HepG2 (cell line): Measurements from ENCODE around the gene P4HTM. TPM values are rescaled to one million over a fixed set of nuclear protein-coding genes. Genes with fewer than 3 reads are reported as not detected.

Experiments
- ARHGAP35 ChIP-seq: sonication (generic); formaldehyde crosslinking; IDR thresholded peaks from 2 replicates; pipeline ENCODE4 v1.9.0; 2022; ENCODE audit warnings: mild to moderate bottlenecking, inconsistent platforms, moderate library complexity, missing genetic modification reagents, borderline replicate concordance
- CREB1 ChIP-seq, 2 experiments: fragments of 450-650 bp in 1 of 2; IDR thresholded peaks; 2 replicates each; pipeline ENCODE4 v1.6.1; 2016 to 2017; ENCODE audit warnings: control low read depth in 1 of 2, mild to moderate bottlenecking in 1 of 2, missing compliant biosample characterization in 1 of 2, missing genetic modification characterization in 1 of 2
- KAT7 ChIP-seq: IDR thresholded peaks from 2 replicates; pipeline ENCODE4 v1.6.1; 2018; ENCODE audit warnings: borderline replicate concordance, missing compliant biosample characterization
- KDM2A ChIP-seq: sonication (generic); formaldehyde crosslinking; IDR thresholded peaks from 2 replicates; pipeline ENCODE4 v1.4.0; 2020; ENCODE audit warnings: low read depth, missing genetic modification reagents, borderline replicate concordance
- NAIF1 ChIP-seq: sonication (generic); formaldehyde crosslinking; IDR thresholded peaks from 2 replicates; pipeline ENCODE4 v1.5.0; 2020; ENCODE audit warnings: mild to moderate bottlenecking, missing genetic modification reagents, borderline replicate concordance
- SAFB2 ChIP-seq: sonication (generic); formaldehyde crosslinking; IDR thresholded peaks from 2 replicates; pipeline ENCODE4 v1.5.1; 2020; ENCODE audit warnings: missing genetic modification reagents, low read depth, mild to moderate bottlenecking, borderline replicate concordance
- SNAI1 ChIP-seq: sonication (generic); formaldehyde crosslinking; IDR thresholded peaks from 2 replicates; pipeline ENCODE4 v1.5.0; 2020; ENCODE audit warnings: mild to moderate bottlenecking, missing genetic modification reagents, borderline replicate concordance
- TCF12 ChIP-seq, 2 experiments: fragments of 450-650 bp in 1 of 2; sonication (generic) in 1 of 2; formaldehyde crosslinking in 1 of 2; IDR thresholded peaks; 2 replicates each; pipeline versions ENCODE4 v1.6.1 to v1.8.0; 2017 to 2022; ENCODE audit warnings: antibody characterized with exemption in 1 of 2, mild to moderate bottlenecking in 1 of 2, missing genetic modification reagents in 1 of 2, moderate library complexity in 1 of 2
- ZBTB20 ChIP-seq: sonication (generic); formaldehyde crosslinking; IDR thresholded peaks from 2 replicates; pipeline ENCODE4 v1.8.1; 2023; ENCODE audit warnings: missing genetic modification reagents, low read depth, mild to moderate bottlenecking, borderline replicate concordance
- ZFP82 ChIP-seq: sonication (generic); formaldehyde crosslinking; IDR thresholded peaks from 2 replicates; pipeline ENCODE4 v1.5.1; 2020; ENCODE audit warnings: mild to moderate bottlenecking, missing genetic modification reagents, borderline replicate concordance
- ZKSCAN8 ChIP-seq: IDR thresholded peaks from 2 replicates; pipeline ENCODE4 v1.6.1; 2016; ENCODE audit warnings: borderline replicate concordance, missing genetic modification reagents, missing compliant biosample characterization
- ZNF367 ChIP-seq: sonication (generic); formaldehyde crosslinking; IDR thresholded peaks from 2 replicates; pipeline ENCODE4 v1.4.0; 2020; ENCODE audit warnings: missing genetic modification reagents, borderline replicate concordance
- ZNF616 ChIP-seq: sonication (generic); formaldehyde crosslinking; IDR thresholded peaks from 2 replicates; pipeline ENCODE4 v1.5.0; 2020; ENCODE audit warnings: low read depth, mild to moderate bottlenecking, missing genetic modification reagents
- ZNF772 ChIP-seq: sonication (generic); formaldehyde crosslinking; IDR thresholded peaks from 2 replicates; pipeline ENCODE4 v1.5.0; 2020; ENCODE audit warnings: mild to moderate bottlenecking, missing genetic modification reagents
- ZSCAN30 ChIP-seq: sonication (generic); formaldehyde crosslinking; IDR thresholded peaks from 2 replicates; pipeline ENCODE4 v1.5.0; 2020; ENCODE audit warnings: mild to moderate bottlenecking, missing genetic modification reagents
- polyA plus RNA-seq, 8 experiments: library from polyadenylated mRNA; depleted of rRNA in 3 of 8; stranded (reverse) in 7 of 8; unstranded in 1 of 8; fragments of >200 nt; fragmentation: Illumina TruSeq in 4 of 8; extraction: Trizol in 4 of 8; gene quantifications; 2 replicates each; pipeline versions ENCODE4 v1.2.1 to v1.2.3, GENCODE V29; 2011 to 2016; ENCODE audit warnings: low read depth in 4 of 8, missing spikeins in 1 of 8, mixed read lengths in 1 of 8; ENCODE audit not compliant: insufficient read depth in 1 of 8
- total RNA-seq, 5 experiments: library from RNA; depleted of rRNA; stranded (reverse); fragments of >200 nt; fragmentation: Illumina TruSeq; extraction: Trizol; gene quantifications; 2 replicates each; pipeline ENCODE4 v1.2.3, GENCODE V29; 2016; ENCODE audit warnings: low read depth in 1 of 5
- TF ChIP-seq, protein P1 (sequence below): sonication (generic); IDR thresholded peaks from 2 replicates; pipeline ENCODE4 v1.6.1; 2016; ENCODE audit warnings: low read depth, borderline replicate concordance
- TF ChIP-seq, protein P2 (sequence below): sonication (generic); formaldehyde crosslinking; IDR thresholded peaks from 2 replicates; pipeline ENCODE4 v1.4.0; 2020; ENCODE audit warnings: mild to moderate bottlenecking, missing genetic modification reagents
- TF ChIP-seq, protein P3 (sequence below): sonication (generic); formaldehyde crosslinking; IDR thresholded peaks from 2 replicates; pipeline ENCODE4 v1.4.0; 2020; ENCODE audit warnings: mild to moderate bottlenecking, missing genetic modification reagents
- TF ChIP-seq, protein P4 (sequence below): sonication (generic); formaldehyde crosslinking; IDR thresholded peaks from 2 replicates; pipeline ENCODE4 v1.5.1; 2020; ENCODE audit warnings: mild to moderate bottlenecking, missing genetic modification reagents, borderline replicate concordance

P4HTM gene
- total and polyA plus RNA-seq, 2 of the 13 experiments (the other 11 are each of a cell fraction or from before 2014, with no cell fraction given), result 0.01 TPM; not detected in 1

DNA sequence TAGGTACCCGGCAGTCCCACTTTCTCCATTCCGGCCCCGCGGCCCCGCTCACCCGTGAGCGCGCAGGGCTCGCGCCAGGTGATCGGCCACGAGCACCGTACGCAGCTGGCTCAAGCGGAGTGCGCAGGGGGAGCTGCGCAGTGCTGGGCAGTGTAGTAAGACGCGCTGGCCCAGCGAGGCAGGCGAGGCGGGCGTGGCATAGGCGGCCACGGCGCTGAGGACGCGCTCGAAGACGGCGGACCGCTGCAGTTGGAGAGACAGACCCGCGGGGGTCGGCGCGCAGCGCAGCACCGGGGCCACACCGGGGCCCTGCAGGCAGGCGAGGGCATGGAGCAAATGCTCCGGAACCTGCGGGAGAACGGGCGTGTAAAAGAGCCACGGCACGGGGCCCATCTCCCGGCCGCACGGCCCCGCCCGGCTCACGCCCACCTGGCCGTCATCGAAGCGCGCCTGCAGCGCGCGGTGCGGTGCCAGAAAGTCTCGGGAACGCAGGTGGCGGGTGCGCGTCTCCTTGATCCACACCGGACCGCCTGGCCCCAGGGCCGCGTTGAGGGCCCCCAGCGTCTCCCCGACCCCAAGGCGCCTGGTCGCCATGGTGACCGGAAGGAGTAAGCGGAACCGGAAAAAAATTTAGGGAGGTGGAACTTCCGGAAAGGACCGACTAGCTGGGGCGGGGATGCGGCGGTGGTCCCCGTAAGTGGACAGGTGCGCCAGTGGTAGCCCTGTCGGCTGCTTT, 28.1 kb downstream of the P4HTM start, which contains the start of gene DALRD3 (continued):
- TF ChIP-seq, protein P1, sequence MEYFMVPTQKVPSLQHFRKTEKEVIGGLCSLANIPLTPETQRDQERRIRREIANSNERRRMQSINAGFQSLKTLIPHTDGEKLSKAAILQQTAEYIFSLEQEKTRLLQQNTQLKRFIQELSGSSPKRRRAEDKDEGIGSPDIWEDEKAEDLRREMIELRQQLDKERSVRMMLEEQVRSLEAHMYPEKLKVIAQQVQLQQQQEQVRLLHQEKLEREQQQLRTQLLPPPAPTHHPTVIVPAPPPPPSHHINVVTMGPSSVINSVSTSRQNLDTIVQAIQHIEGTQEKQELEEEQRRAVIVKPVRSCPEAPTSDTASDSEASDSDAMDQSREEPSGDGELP, result 0 out of 2 replicates have a peak, but pooled peaks have one; percentile 3
- TF ChIP-seq SAFB2 (CRISPR knock-in tag) (peak; percentile 100), KAT7 (CRISPR knock-in tag) (no peak; the same call in 1 of the 2 replicates), SNAI1 (0 out of 2 replicates have a peak, but pooled peaks have one; percentile 29), ZFP82 (CRISPR knock-in tag) (peak; percentile 59; the same call in 1 of the 2 replicates), ZNF616 (CRISPR knock-in tag) (no peak), TCF12 (IDR thresholded peaks at IDR 0.05) (no peak), TCF12 (CRISPR knock-in tag; IDR thresholded peaks at IDR 0.05) (peak; percentile 29; the same call in 1 of the 2 replicates), ARHGAP35 (CRISPR knock-in tag) (no peak), ZKSCAN8 (CRISPR knock-in tag) (no peak), CREB1 (IDR thresholded peaks at IDR 0.05) (peak; percentile 79), CREB1 (CRISPR knock-in tag; IDR thresholded peaks at IDR 0.05) (no peak), NAIF1 (CRISPR knock-in tag) (peak; percentile 98), ZNF367 (CRISPR knock-in tag) (no peak), ZBTB20 (CRISPR knock-in tag) (no peak), ZNF772 (CRISPR knock-in tag) (peak; percentile 91), KDM2A (CRISPR knock-in tag) (peak; percentile 99), ZSCAN30 (CRISPR knock-in tag) (no peak)
- TF ChIP-seq, protein P2, sequence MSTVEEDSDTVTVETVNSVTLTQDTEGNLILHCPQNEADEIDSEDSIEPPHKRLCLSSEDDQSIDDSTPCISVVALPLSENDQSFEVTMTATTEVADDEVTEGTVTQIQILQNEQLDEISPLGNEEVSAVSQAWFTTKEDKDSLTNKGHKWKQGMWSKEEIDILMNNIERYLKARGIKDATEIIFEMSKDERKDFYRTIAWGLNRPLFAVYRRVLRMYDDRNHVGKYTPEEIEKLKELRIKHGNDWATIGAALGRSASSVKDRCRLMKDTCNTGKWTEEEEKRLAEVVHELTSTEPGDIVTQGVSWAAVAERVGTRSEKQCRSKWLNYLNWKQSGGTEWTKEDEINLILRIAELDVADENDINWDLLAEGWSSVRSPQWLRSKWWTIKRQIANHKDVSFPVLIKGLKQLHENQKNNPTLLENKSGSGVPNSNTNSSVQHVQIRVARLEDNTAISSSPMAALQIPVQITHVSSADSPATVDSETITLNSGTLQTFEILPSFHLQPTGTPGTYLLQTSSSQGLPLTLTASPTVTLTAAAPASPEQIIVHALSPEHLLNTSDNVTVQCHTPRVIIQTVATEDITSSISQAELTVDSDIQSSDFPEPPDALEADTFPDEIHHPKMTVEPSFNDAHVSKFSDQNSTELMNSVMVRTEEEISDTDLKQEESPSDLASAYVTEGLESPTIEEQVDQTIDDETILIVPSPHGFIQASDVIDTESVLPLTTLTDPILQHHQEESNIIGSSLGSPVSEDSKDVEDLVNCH (CRISPR knock-in tag), result 0 out of 2 replicates have a peak, but pooled peaks have one; percentile 28
- TF ChIP-seq, protein P3, sequence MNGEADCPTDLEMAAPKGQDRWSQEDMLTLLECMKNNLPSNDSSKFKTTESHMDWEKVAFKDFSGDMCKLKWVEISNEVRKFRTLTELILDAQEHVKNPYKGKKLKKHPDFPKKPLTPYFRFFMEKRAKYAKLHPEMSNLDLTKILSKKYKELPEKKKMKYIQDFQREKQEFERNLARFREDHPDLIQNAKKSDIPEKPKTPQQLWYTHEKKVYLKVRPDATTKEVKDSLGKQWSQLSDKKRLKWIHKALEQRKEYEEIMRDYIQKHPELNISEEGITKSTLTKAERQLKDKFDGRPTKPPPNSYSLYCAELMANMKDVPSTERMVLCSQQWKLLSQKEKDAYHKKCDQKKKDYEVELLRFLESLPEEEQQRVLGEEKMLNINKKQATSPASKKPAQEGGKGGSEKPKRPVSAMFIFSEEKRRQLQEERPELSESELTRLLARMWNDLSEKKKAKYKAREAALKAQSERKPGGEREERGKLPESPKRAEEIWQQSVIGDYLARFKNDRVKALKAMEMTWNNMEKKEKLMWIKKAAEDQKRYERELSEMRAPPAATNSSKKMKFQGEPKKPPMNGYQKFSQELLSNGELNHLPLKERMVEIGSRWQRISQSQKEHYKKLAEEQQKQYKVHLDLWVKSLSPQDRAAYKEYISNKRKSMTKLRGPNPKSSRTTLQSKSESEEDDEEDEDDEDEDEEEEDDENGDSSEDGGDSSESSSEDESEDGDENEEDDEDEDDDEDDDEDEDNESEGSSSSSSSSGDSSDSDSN (CRISPR knock-in tag), result peak; percentile 79
- TF ChIP-seq, protein P4, sequence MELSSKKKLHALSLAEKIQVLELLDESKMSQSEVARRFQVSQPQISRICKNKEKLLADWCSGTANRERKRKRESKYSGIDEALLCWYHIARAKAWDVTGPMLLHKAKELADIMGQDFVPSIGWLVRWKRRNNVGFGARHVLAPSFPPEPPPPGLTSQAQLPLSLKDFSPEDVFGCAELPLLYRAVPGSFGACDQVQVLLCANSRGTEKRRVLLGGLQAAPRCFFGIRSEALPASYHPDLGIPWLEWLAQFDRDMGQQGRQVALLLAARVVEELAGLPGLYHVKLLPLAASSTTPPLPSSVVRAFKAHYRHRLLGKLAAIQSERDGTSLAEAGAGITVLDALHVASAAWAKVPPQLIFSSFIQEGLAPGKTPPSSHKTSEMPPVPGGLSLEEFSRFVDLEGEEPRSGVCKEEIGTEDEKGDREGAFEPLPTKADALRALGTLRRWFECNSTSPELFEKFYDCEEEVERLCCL (CRISPR knock-in tag), result peak; percentile 45; the same call in 1 of the 2 replicates
